HUES48 (cell line): ENCODE measurements around the gene CCIN.
A peak's percentile ranks its signal among the peaks of the same experiment; 100 is the strongest.
"Not testable (repeated sequence)": the region's sequence is repeated elsewhere in the genome, so short reads cannot be mapped to it uniquely, and the experiment has no call there.

Experiments used
- H3K27ac ChIP-seq: one replicate; pipeline ENCODE4 v1.7.0; 2013; ENCODE audit warnings: low read depth, low read length, inconsistent platforms
- H3K27me3 ChIP-seq: 2 replicates; pipeline ENCODE4 v1.6.1; 2013; ENCODE audit warnings: mild to moderate bottlenecking, low read length; ENCODE audit not compliant: control insufficient read depth, insufficient read depth
- H3K36me3 ChIP-seq: 2 replicates; pipeline ENCODE4 v1.6.1; 2013; ENCODE audit warnings: low read length; ENCODE audit not compliant: control insufficient read depth, insufficient read depth
- H3K4me1 ChIP-seq: 2 replicates; pipeline ENCODE4 v1.6.1; 2013; ENCODE audit warnings: mild to moderate bottlenecking, low read length; ENCODE audit not compliant: control insufficient read depth, insufficient read depth
- H3K4me3 ChIP-seq: 2 replicates; pipeline ENCODE4 v1.5.1; 2013; ENCODE audit warnings: mild to moderate bottlenecking, low read depth, low read length
- H3K9ac ChIP-seq: 2 replicates; pipeline ENCODE4 v1.6.1; 2013; ENCODE audit warnings: mild to moderate bottlenecking, low read depth, low read length, moderate library complexity
- H3K9me3 ChIP-seq: 2 replicates; pipeline ENCODE4 v1.6.1; 2013; ENCODE audit warnings: low read length; ENCODE audit not compliant: control insufficient read depth, insufficient read depth

Gene CCIN

GRCh38 chr9:36174271-36174670 lies 5.1 kb downstream of the CCIN start:
- no peaks in the 10 kb centered on the region for H3K9me3 ChIP-seq
- H3K36me3 ChIP-seq = no peaks in the 10 kb centered on the region
- no peaks in the 10 kb centered on the region for H3K27me3 ChIP-seq
- H3K4me1 ChIP-seq = no peaks in the 10 kb centered on the region
- no peak overlapping the region for H3K4me3 ChIP-seq
- no peak overlapping the region for H3K27ac ChIP-seq
- H3K9ac ChIP-seq = no peak overlapping the region

GRCh38 chr9:36174731-36175130 lies 5.5 kb downstream of the CCIN start:
- no peaks in the 10 kb centered on the region for H3K4me1 ChIP-seq

DNA sequence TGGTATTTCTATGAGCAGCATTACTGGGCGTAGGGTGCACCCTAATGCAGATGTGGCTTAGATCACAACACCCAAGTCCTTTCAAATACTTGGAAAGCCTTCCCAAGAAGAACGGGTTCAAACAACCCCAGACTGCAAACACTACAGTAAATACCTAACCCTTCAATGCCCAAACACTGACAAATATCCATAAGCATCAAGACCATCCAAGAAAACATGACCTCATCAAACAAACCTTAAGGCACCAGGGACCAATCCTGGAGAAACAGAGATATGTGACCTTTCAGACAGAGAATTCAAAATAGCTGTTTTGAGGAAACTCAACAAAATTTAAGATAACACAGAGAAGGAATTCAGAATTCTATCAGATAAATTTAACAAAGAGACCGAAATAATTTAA lies 6.0 kb downstream of the CCIN start:
- H3K4me1 ChIP-seq = not testable (repeated sequence)

More at GRCh38 chr9:36174731-36175130, 5.5 kb downstream of the CCIN start:
- H3K27me3 ChIP-seq = no peaks in the 10 kb centered on the region
- no peaks in the 10 kb centered on the region for H3K36me3 ChIP-seq
- H3K27ac ChIP-seq = no peak overlapping the region
- no peak overlapping the region for H3K9ac ChIP-seq
- H3K9me3 ChIP-seq = no peaks in the 10 kb centered on the region
- no peak overlapping the region for H3K4me3 ChIP-seq

GRCh38 chr9:36176496-36176895 lies 7.3 kb downstream of the CCIN start:
- not testable (repeated sequence) for H3K27me3 ChIP-seq, H3K36me3 ChIP-seq, H3K9me3 ChIP-seq, H3K4me1 ChIP-seq, H3K27ac ChIP-seq, H3K4me3 ChIP-seq, H3K9ac ChIP-seq

More for the DNA sequence above, 6.0 kb downstream of the CCIN start:
- not testable (repeated sequence) for H3K27me3 ChIP-seq, H3K9ac ChIP-seq, H3K9me3 ChIP-seq, H3K27ac ChIP-seq, H3K36me3 ChIP-seq, H3K4me3 ChIP-seq

GRCh38 chr9:36177571-36177970 lies 8.4 kb downstream of the CCIN start:
- no peaks in the 10 kb centered on the region for H3K4me1 ChIP-seq
- no peaks in the 10 kb centered on the region for H3K36me3 ChIP-seq
- H3K9ac ChIP-seq = no peak overlapping the region
- H3K27me3 ChIP-seq = no peaks in the 10 kb centered on the region
- no peak overlapping the region for H3K4me3 ChIP-seq
- H3K9me3 ChIP-seq = no peaks in the 10 kb centered on the region
- no peak overlapping the region for H3K27ac ChIP-seq

GRCh38 chr9:36180243-36180642 lies 11.1 kb downstream of the CCIN start:
- not testable (repeated sequence) for H3K9ac ChIP-seq, H3K27ac ChIP-seq, H3K27me3 ChIP-seq, H3K9me3 ChIP-seq, H3K36me3 ChIP-seq, H3K4me1 ChIP-seq, H3K4me3 ChIP-seq

DNA sequence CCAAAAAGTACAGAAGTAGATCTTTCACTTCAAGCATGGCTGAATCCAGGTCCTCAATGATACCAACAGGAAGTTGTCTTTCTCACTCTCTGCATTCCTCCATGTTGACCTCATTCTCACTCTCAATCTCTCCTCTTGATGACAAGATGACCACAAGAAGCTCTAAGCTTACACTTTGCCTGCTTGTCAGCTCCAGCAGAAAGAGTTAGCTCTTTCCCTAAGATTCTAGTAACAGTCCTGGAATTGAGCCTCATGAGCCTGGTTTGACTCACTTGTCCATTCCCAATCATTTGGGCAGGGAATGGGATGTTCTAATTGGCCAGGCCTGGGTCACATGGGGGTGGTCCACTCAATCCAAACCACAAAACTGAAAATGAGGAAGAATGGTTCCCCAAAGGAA lies 18.2 kb downstream of the CCIN start:
- peaks cover 16% of the 10 kb centered on the region; the same call in 1 of the 2 replicates for H3K4me1 ChIP-seq
- H3K27me3 ChIP-seq = no peaks in the 10 kb centered on the region
- H3K4me3 ChIP-seq = no peak overlapping the region
- H3K9ac ChIP-seq = no peak overlapping the region
- H3K27ac ChIP-seq = no peak overlapping the region
- no peaks in the 10 kb centered on the region for H3K36me3 ChIP-seq
- H3K9me3 ChIP-seq = no peaks in the 10 kb centered on the region

- Histone ChIP-seq H3K9ac (no peak overlapping the region), H3K4me3 (no peak overlapping the region), H3K4me1 (peaks cover 23% of the 10 kb centered on the region), H3K36me3 (0 out of 2 replicates have a peak, but pooled peaks cover 3% of the 10 kb centered on the region), H3K27me3 (no peaks in the 10 kb centered on the region), H3K9me3 (no peaks in the 10 kb centered on the region), H3K27ac (no peak overlapping the region)
These were observed 19.0 kb downstream of the CCIN start for GRCh38 chr9:36188212-36188611.

- Histone ChIP-seq H3K4me3 (peak overlapping the region; percentile 94), H3K9ac (peak overlapping the region; percentile 70; the same call in 1 of the 2 replicates), H3K27me3 (no peaks in the 10 kb centered on the region), H3K36me3 (peaks cover 11% of the 10 kb centered on the region), H3K27ac (peak overlapping the region; percentile 95), H3K4me1 (peaks cover 23% of the 10 kb centered on the region), H3K9me3 (no peaks in the 10 kb centered on the region)
These were observed 20.8 kb downstream of the CCIN start for GRCh38 chr9:36189976-36190375.

DNA sequence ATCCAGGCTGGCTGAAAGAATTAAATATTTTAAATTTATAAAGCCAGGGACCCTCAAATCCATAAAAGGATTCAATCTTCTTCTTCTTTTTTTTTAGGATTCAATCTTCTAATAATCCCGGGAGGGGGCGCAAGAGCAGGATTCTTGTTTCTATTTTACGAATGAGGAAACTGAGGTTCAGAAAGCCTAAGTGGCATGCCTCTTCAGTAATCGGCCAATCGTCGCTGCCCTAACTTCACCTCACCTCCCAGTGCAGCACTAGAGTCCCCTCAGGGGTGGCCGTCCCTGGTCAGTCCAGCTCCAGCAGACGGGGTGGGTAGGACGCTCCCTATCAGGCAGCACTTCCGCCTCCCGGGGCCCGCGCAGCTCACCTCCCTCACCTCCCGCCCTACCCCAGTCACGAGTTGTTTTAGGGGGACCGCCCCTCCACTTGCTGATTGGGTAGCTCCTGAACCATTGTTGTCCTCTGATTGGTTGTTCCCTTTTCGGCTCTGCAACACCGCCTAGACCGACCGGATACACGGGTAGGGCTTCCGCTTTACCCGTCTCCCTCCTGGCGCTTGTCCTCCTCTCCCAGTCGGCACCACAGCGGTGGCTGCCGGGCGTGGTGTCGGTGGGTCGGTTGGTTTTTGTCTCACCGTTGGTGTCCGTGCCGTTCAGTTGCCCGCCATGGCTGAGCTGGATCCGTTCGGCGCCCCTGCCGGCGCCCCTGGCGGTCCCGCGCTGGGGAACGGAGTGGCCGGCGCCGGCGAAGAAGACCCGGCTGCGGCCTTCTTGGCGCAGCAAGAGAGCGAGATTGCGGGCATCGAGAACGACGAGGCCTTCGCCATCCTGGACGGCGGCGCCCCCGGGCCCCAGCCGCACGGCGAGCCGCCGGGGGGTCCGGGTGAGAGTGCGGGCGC lies 21.5 kb downstream of the CCIN start, which contains the start of gene CLTA:
Gene CLTA (plus strand): TSS at position 534 of the 902 bp plus-strand sequence. CDS start 136 bp downstream, at position 670.
- Histone ChIP-seq H3K4me1 (peaks cover 23% of the 10 kb centered on the region), H3K27me3 (no peaks in the 10 kb centered on the region), H3K36me3 (peaks cover 16% of the 10 kb centered on the region), H3K9me3 (no peaks in the 10 kb centered on the region), H3K27ac (peak within 1 kb of the TSS; percentile 95), H3K4me3 (peak within 1 kb of the TSS; percentile 94), H3K9ac (peak within 1 kb of the TSS; percentile 90)

DNA sequence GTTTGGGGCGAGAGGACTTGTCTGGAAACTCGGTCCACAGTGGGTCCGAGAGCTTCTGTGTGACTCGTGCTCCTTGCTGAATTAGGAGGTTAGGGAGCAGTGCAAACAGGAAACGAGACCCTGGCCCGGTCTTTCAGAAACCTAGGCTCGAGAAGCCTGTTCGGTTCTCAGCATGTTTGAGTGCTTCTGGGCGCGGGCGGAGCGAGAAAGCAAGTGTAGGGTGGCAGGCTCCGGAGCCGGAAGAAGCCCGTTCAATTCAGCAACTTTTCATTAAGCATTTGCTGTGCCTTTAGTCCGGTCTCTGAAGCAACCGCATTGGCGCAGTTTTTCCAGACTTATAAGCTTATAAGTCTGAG lies 22.1 kb downstream of the CCIN start:
- peak overlapping the region; percentile 90 for H3K9ac ChIP-seq
- peak overlapping the region; percentile 94 for H3K4me3 ChIP-seq
- H3K27ac ChIP-seq = peak overlapping the region; percentile 95
- no peaks in the 10 kb centered on the region for H3K9me3 ChIP-seq
- peaks cover 23% of the 10 kb centered on the region for H3K4me1 ChIP-seq
- H3K27me3 ChIP-seq = no peaks in the 10 kb centered on the region
- H3K36me3 ChIP-seq = peaks cover 16% of the 10 kb centered on the region
